ENCODE measurements around the gene SH3PXD2A.

- TF ChIP-seq CTCF (conservative IDR thresholded peaks at IDR 0.05 in 1 of 2, IDR thresholded peaks at IDR 0.05 in 1 of 2; ENCODE audit: extremely low read depth in 1 of 2, insufficient read depth in 1 of 2, low read depth in 1 of 2, low read length in 2 of 2) (no peak), EZH2 (IDR thresholded peaks at IDR 0.05; ENCODE audit: borderline replicate concordance, low read length) (no peak)
Measured at GRCh38 chr10:103828587-103829197, 26.7 kb downstream of the SH3PXD2A start.

All from mammary epithelial cell (primary cell).